IPS-15b (cell line): ENCODE measurements around the gene CYS1.

ENCODE experiments used
- H3K27me3 ChIP-seq: one replicate; pipeline ENCODE4 v1.6.1; 2013; ENCODE audit warnings: low read length; ENCODE audit not compliant: control insufficient read depth, insufficient read depth
- H3K36me3 ChIP-seq: one replicate; pipeline ENCODE4 v1.6.1; 2013; ENCODE audit warnings: low read length; ENCODE audit not compliant: control insufficient read depth, insufficient read depth
- H3K4me1 ChIP-seq: one replicate; pipeline ENCODE4 v1.6.1; 2013; ENCODE audit warnings: mild to moderate bottlenecking, low read length; ENCODE audit not compliant: control insufficient read depth, insufficient read depth
- H3K4me3 ChIP-seq: one replicate; pipeline ENCODE4 v1.5.1; 2013; ENCODE audit warnings: low read depth, low read length
- H3K9ac ChIP-seq: one replicate; pipeline ENCODE4 v1.6.1; 2013; ENCODE audit warnings: low read depth, mild to moderate bottlenecking, low read length
- H3K9me3 ChIP-seq: one replicate; pipeline ENCODE4 v1.6.1; 2013; ENCODE audit warnings: mild to moderate bottlenecking, low read length; ENCODE audit not compliant: control insufficient read depth, insufficient read depth

CYS1 gene

GRCh38 chr2:10078001-10078400, 2.2 kb downstream of the CYS1 start:
- Histone ChIP-seq H3K9me3 (no peaks in the 10 kb centered on the region), H3K4me3 (no peak overlapping the region), H3K27me3 (peaks cover 28% of the 10 kb centered on the region), H3K36me3 (no peaks in the 10 kb centered on the region), H3K9ac (no peak overlapping the region), H3K4me1 (peaks cover 7% of the 10 kb centered on the region)

GRCh38 chr2:10076988-10077527, 3.2 kb downstream of the CYS1 start:
- peaks cover 28% of the 10 kb centered on the region for H3K27me3 ChIP-seq
- H3K9me3 ChIP-seq: no peaks in the 10 kb centered on the region
- H3K4me1 ChIP-seq: peaks cover 7% of the 10 kb centered on the region
- no peak overlapping the region for H3K4me3 ChIP-seq
- H3K9ac ChIP-seq: no peak overlapping the region
- no peaks in the 10 kb centered on the region for H3K36me3 ChIP-seq

DNA sequence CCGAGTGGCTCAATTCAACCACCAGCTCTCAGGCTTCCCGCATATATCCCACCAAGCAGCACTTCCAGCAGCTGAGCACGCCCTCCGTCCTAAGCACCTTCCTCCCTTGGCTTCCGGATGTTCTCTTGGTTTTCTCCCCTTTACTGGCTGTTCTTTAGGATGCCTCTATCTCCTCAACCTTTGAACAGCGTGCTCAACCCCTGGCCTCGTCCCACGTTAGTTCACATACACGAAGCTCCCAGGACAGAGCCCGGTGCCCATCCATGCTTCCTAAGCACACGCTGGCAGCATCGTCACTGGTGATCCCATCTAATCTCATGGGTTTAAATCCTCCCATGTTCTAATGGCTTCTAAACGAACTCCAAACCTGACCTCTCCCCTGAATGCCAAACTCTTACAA, 3.7 kb downstream of the CYS1 start:
- H3K9ac ChIP-seq: no peak overlapping the region
- no peaks in the 10 kb centered on the region for H3K36me3 ChIP-seq
- H3K4me1 ChIP-seq: peaks cover 7% of the 10 kb centered on the region
- H3K9me3 ChIP-seq: no peaks in the 10 kb centered on the region
- H3K27me3 ChIP-seq: peaks cover 28% of the 10 kb centered on the region
- H3K4me3 ChIP-seq: no peak overlapping the region

DNA sequence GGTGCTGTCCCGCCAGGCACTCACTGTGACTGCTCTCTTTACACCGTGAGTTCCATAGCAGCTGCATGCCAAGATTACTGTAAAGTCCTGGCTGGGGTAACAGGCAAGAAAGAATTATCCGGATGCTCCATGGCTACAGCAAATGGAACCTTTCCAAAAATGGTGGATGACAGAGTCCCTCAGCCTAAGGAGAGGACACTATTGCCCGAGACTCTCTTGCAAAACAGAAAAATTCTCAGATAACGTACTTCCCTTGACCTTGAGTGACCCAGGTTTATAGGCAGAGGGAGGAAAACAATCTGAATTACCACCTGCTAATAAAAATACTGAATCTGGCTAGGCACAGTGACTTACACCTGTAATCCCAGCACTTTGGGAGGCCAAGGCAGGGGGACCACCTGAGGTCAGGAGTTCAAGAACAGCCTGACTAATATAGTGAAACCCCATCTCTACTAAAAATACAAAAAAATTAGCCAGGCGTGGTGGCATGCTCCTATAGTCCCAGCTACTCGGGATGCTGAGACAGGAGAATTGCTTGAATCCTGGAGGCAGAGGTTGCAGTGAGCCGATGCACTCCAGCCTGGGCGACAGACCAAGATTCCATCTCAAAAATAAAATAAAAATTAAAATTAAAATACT, 4.5 kb downstream of the CYS1 start:
- Histone ChIP-seq H3K36me3 (no peaks in the 10 kb centered on the region), H3K4me3 (no peak overlapping the region), H3K4me1 (peaks cover 4% of the 10 kb centered on the region), H3K9me3 (no peaks in the 10 kb centered on the region), H3K9ac (no peak overlapping the region), H3K27me3 (peaks cover 22% of the 10 kb centered on the region)

- Histone ChIP-seq H3K9ac (no peak overlapping the region), H3K27me3 (peaks cover 21% of the 10 kb centered on the region)
Measured at GRCh38 chr2:10075101-10075500, 5.1 kb downstream of the CYS1 start.

DNA sequence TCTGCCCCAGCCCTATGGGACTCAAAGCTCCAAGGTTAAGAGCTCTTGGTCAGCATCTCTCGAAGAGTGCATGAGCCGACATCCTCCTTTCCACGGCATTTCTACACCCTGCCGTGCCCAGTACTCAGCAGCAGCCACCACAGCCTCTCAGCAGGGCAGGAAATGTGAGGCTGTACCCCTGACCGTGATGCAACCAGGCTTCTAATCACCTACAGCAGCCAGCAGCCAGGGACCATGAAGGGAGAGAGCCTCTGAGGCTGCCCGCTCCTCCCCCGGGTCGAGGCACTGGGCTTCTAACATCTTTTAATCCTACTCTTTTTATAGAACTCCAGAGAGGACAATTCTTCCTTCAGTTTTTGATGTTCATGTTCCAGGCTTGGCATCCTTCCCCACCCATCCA, 6.5 kb downstream of the CYS1 start:
- H3K27me3 ChIP-seq: peaks cover 15% of the 10 kb centered on the region
- H3K9ac ChIP-seq: no peak overlapping the region
- H3K4me1 ChIP-seq: peaks cover 2% of the 10 kb centered on the region
- H3K9me3 ChIP-seq: no peaks in the 10 kb centered on the region
- no peaks in the 10 kb centered on the region for H3K36me3 ChIP-seq
- H3K4me3 ChIP-seq: no peak overlapping the region

More at GRCh38 chr2:10075101-10075500, 5.1 kb downstream of the CYS1 start:
- H3K9me3 ChIP-seq: no peaks in the 10 kb centered on the region
- H3K4me1 ChIP-seq: peaks cover 4% of the 10 kb centered on the region
- H3K36me3 ChIP-seq: no peaks in the 10 kb centered on the region
- H3K4me3 ChIP-seq: no peak overlapping the region

GRCh38 chr2:10072656-10073480, 7.3 kb downstream of the CYS1 start:
- Histone ChIP-seq H3K9ac (no peak overlapping the region), H3K9me3 (no peaks in the 10 kb centered on the region), H3K4me3 (no peak overlapping the region), H3K27me3 (peaks cover 7% of the 10 kb centered on the region), H3K36me3 (no peaks in the 10 kb centered on the region), H3K4me1 (no peaks in the 10 kb centered on the region)

GRCh38 chr2:10071595-10071994, 8.6 kb downstream of the CYS1 start:
- no peak overlapping the region for H3K4me3 ChIP-seq
- H3K9me3 ChIP-seq: no peaks in the 10 kb centered on the region
- H3K36me3 ChIP-seq: no peaks in the 10 kb centered on the region
- H3K4me1 ChIP-seq: no peaks in the 10 kb centered on the region
- H3K27me3 ChIP-seq: peaks cover 3% of the 10 kb centered on the region
- no peak overlapping the region for H3K9ac ChIP-seq

GRCh38 chr2:10071176-10071575, 9.0 kb downstream of the CYS1 start:
- H3K36me3 ChIP-seq: no peaks in the 10 kb centered on the region
- no peaks in the 10 kb centered on the region for H3K9me3 ChIP-seq
- H3K4me3 ChIP-seq: no peak overlapping the region
- H3K27me3 ChIP-seq: no peaks in the 10 kb centered on the region
- H3K9ac ChIP-seq: no peak overlapping the region
- no peaks in the 10 kb centered on the region for H3K4me1 ChIP-seq

DNA sequence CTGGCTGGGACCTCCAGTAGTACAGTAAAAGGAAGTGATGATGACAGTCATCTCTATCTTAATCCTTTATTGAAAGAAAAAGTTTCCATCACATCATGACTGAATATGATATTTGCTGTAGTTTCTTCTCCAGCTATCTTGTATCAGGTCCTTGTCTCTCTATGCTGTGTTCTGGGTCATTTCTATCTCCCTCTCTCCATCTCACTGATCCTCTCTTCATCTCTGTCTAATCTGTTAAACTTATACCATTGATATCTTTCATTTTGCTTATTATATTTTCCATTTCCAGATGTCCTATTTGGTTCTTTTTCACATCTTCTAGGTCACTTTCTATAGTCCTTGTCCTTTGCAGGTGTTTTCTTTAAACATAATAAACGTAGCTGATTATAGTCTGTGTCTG, 12.3 kb downstream of the CYS1 start:
- H3K4me1 ChIP-seq: peaks cover 3% of the 10 kb centered on the region
- H3K9me3 ChIP-seq: no peaks in the 10 kb centered on the region
- H3K4me3 ChIP-seq: no peak overlapping the region
- no peaks in the 10 kb centered on the region for H3K36me3 ChIP-seq
- no peak overlapping the region for H3K9ac ChIP-seq
- H3K27me3 ChIP-seq: no peaks in the 10 kb centered on the region

- Histone ChIP-seq H3K36me3 (no peaks in the 10 kb centered on the region), H3K9ac (no peak overlapping the region), H3K9me3 (no peaks in the 10 kb centered on the region), H3K4me3 (no peak overlapping the region), H3K27me3 (no peaks in the 10 kb centered on the region), H3K4me1 (peaks cover 3% of the 10 kb centered on the region)
Measured at GRCh38 chr2:10067330-10067729, 12.9 kb downstream of the CYS1 start.

- H3K36me3 ChIP-seq: no peaks in the 10 kb centered on the region
- H3K4me3 ChIP-seq: no peak overlapping the region
- H3K9ac ChIP-seq: no peak overlapping the region
- H3K9me3 ChIP-seq: no peaks in the 10 kb centered on the region
- H3K27me3 ChIP-seq: no peaks in the 10 kb centered on the region
- peaks cover 3% of the 10 kb centered on the region for H3K4me1 ChIP-seq
Measured at GRCh38 chr2:10065773-10066055, 14.5 kb downstream of the CYS1 start.
